IPS-20b (cell line): ENCODE data around the gene PLEKHA5.

ENCODE experiments used
- H3K27ac ChIP-seq: one replicate; pipeline ENCODE4 v1.5.1; 2013; ENCODE audit warnings: low read length
- H3K27me3 ChIP-seq: 2 replicates; pipeline ENCODE4 v1.6.1; 2013; ENCODE audit warnings: mild to moderate bottlenecking, low read length, inconsistent platforms; ENCODE audit not compliant: insufficient read depth
- H3K36me3 ChIP-seq: 2 replicates; pipeline ENCODE4 v1.6.1; 2013; ENCODE audit warnings: low read depth, mild to moderate bottlenecking, inconsistent platforms, low read length, moderate library complexity; ENCODE audit not compliant: insufficient read depth
- H3K4me1 ChIP-seq: 2 replicates; pipeline ENCODE4 v1.6.1; 2013; ENCODE audit warnings: mild to moderate bottlenecking, control low read depth, inconsistent platforms, low read length, moderate library complexity; ENCODE audit not compliant: insufficient read depth
- H3K4me3 ChIP-seq: 2 replicates; pipeline ENCODE4 v1.5.1; 2013; ENCODE audit warnings: mild to moderate bottlenecking, low read length, inconsistent platforms
- H3K9ac ChIP-seq: 2 replicates; pipeline ENCODE4 v1.6.1; 2013; ENCODE audit warnings: low read depth, mild to moderate bottlenecking, inconsistent platforms, low read length, moderate library complexity
- H3K9me3 ChIP-seq: 2 replicates; pipeline ENCODE4 v1.6.1; 2013; ENCODE audit warnings: mild to moderate bottlenecking, low read depth, low read length, inconsistent platforms; ENCODE audit not compliant: insufficient read depth

PLEKHA5 gene

DNA sequence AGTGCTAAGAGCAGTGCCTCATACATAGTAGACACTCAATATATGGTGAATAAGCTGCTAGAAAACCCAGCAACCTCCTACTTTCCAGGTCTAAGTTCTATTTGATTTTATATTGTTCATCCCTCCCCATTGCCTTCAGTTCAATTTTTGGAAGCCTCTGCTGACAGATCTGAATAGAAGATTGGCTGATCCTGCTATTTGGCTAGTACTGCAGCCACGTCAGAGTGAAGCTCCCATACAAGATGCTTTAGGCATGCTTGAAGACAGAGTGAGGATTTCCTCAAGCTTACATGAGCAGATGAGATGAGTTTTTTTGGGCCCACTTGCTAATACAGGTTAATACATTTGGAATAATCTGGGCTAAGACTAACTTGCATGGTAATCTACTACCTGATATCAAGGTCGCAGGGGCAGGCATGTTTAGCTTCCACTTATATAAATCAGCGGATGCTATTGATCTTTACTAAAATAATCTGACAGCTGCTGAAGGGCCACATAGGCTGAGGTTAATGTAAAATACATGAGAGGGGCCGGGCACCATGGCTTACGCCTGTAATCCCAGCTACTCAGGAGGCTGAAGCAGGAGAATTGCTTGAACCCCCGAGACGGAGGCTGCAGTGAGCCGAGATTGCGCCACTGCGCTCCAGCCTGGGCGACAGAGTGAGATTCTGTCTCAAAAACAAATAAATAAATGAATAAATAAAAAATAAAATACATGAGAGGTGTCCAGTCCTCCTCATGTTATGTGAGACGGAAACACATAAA is 293.8 kb downstream of the PLEKHA5 start:
- H3K9ac ChIP-seq: no peak overlapping the region
- H3K9me3 ChIP-seq: no peaks in the 10 kb centered on the region
- no peak overlapping the region for H3K27ac ChIP-seq
- no peaks in the 10 kb centered on the region for H3K36me3 ChIP-seq
- no peaks in the 10 kb centered on the region for H3K4me1 ChIP-seq
- H3K27me3 ChIP-seq: no peaks in the 10 kb centered on the region
- no peak overlapping the region for H3K4me3 ChIP-seq
